ENCODE measurements around the gene ANKRD55. TPM values are rescaled to one million over a fixed set of nuclear protein-coding genes. Genes with fewer than 3 reads are reported as not detected.
A peak's percentile ranks its signal among the peaks of the same experiment; 100 is the strongest.
"Not testable (repeated sequence)": the region's sequence is repeated elsewhere in the genome, so short reads cannot be mapped to it uniquely, and the experiment has no call there.

ANKRD55 gene
- total RNA-seq, 1 experiment from 2014 or later: not detected

- peak; percentile 30 for DNase-seq
- Histone ChIP-seq H3K9me3 (peaks cover 7% of the 10 kb centered on the region; the same call in 1 of the 2 replicates), H3K36me3 (no peaks in the 10 kb centered on the region), H3K27me3 (no peaks in the 10 kb centered on the region), H3K4me3 (no peak overlapping the region)
Measured at GRCh38 chr5:56167519-56167918, 65.6 kb downstream of the ANKRD55 start.

GRCh38 chr5:56166671-56167385 lies 66.3 kb downstream of the ANKRD55 start:
- H3K4me3 ChIP-seq: no peak overlapping the region
- no peaks in the 10 kb centered on the region for H3K36me3 ChIP-seq
- peaks cover 7% of the 10 kb centered on the region; the same call in 1 of the 2 replicates for H3K9me3 ChIP-seq
- DNase-seq: no peak
- no peaks in the 10 kb centered on the region for H3K27me3 ChIP-seq

- DNase-seq: no peak
Measured at GRCh38 chr5:56164376-56164775, 68.8 kb downstream of the ANKRD55 start.

GRCh38 chr5:56161927-56162326 lies 71.2 kb downstream of the ANKRD55 start:
- Histone ChIP-seq H3K9me3 (peaks cover 7% of the 10 kb centered on the region; the same call in 1 of the 2 replicates), H3K4me3 (no peak overlapping the region), H3K27me3 (no peaks in the 10 kb centered on the region), H3K36me3 (no peaks in the 10 kb centered on the region)
- no peak for DNase-seq

More at GRCh38 chr5:56164376-56164775, 68.8 kb downstream of the ANKRD55 start:
- Histone ChIP-seq H3K36me3 (no peaks in the 10 kb centered on the region), H3K27me3 (no peaks in the 10 kb centered on the region), H3K9me3 (peaks cover 7% of the 10 kb centered on the region; the same call in 1 of the 2 replicates), H3K4me3 (no peak overlapping the region)

- Histone ChIP-seq H3K27me3 (no peaks in the 10 kb centered on the region), H3K4me3 (no peak overlapping the region), H3K9me3 (peaks cover 4% of the 10 kb centered on the region; the same call in 1 of the 2 replicates), H3K36me3 (no peaks in the 10 kb centered on the region)
- DNase-seq: no peak
Measured at GRCh38 chr5:56161439-56161823, 71.7 kb downstream of the ANKRD55 start.

- Histone ChIP-seq H3K9me3 (no peaks in the 10 kb centered on the region), H3K27me3 (no peaks in the 10 kb centered on the region), H3K36me3 (no peaks in the 10 kb centered on the region), H3K4me3 (no peak overlapping the region)
- no peak for DNase-seq
Measured at GRCh38 chr5:56160723-56161438, 72.2 kb downstream of the ANKRD55 start.

GRCh38 chr5:56159521-56159947 lies 73.6 kb downstream of the ANKRD55 start:
- H3K27me3 ChIP-seq: no peaks in the 10 kb centered on the region
- H3K36me3 ChIP-seq: no peaks in the 10 kb centered on the region
- no peaks in the 10 kb centered on the region for H3K9me3 ChIP-seq
- no peak for DNase-seq
- no peak overlapping the region for H3K4me3 ChIP-seq

GRCh38 chr5:56158331-56158960 lies 74.7 kb downstream of the ANKRD55 start:
- Histone ChIP-seq H3K9me3 (no peaks in the 10 kb centered on the region), H3K4me3 (no peak overlapping the region), H3K27me3 (no peaks in the 10 kb centered on the region), H3K36me3 (no peaks in the 10 kb centered on the region)
- DNase-seq: no peak

- H3K9me3 ChIP-seq, H3K27me3 ChIP-seq, H3K36me3 ChIP-seq, DNase-seq, H3K4me3 ChIP-seq: not testable (repeated sequence)
Measured at GRCh38 chr5:56157191-56157621, 75.9 kb downstream of the ANKRD55 start.

GRCh38 chr5:56156585-56157190 lies 76.4 kb downstream of the ANKRD55 start:
- H3K9me3 ChIP-seq, H3K36me3 ChIP-seq, DNase-seq, H3K4me3 ChIP-seq, H3K27me3 ChIP-seq: not testable (repeated sequence)

GRCh38 chr5:56155992-56156584 lies 77.0 kb downstream of the ANKRD55 start:
- Histone ChIP-seq H3K36me3 (no peaks in the 10 kb centered on the region), H3K4me3 (no peak overlapping the region), H3K27me3 (no peaks in the 10 kb centered on the region), H3K9me3 (no peaks in the 10 kb centered on the region)
- no peak for DNase-seq

GRCh38 chr5:56154732-56155484 lies 78.2 kb downstream of the ANKRD55 start:
- no peaks in the 10 kb centered on the region for H3K9me3 ChIP-seq
- H3K27me3 ChIP-seq: no peaks in the 10 kb centered on the region
- no peaks in the 10 kb centered on the region for H3K36me3 ChIP-seq
- H3K4me3 ChIP-seq: no peak overlapping the region
- no peak for DNase-seq

- Histone ChIP-seq H3K27me3 (no peaks in the 10 kb centered on the region), H3K9me3 (no peaks in the 10 kb centered on the region), H3K4me3 (no peak overlapping the region), H3K36me3 (no peaks in the 10 kb centered on the region)
- no peak for DNase-seq
Measured at GRCh38 chr5:56152437-56152836, 80.7 kb downstream of the ANKRD55 start.

- not testable (repeated sequence) for DNase-seq, H3K4me3 ChIP-seq, H3K36me3 ChIP-seq, H3K9me3 ChIP-seq, H3K27me3 ChIP-seq
Measured at GRCh38 chr5:56150756-56151155, 82.4 kb downstream of the ANKRD55 start.

- H3K27me3 ChIP-seq: no peaks in the 10 kb centered on the region
- no peaks in the 10 kb centered on the region for H3K9me3 ChIP-seq
- no peaks in the 10 kb centered on the region for H3K36me3 ChIP-seq
- no peak for DNase-seq
- no peak overlapping the region for H3K4me3 ChIP-seq
Measured at GRCh38 chr5:56148453-56148971, 84.6 kb downstream of the ANKRD55 start.

All from MG63 (cell line).